Measurements from ENCODE around the gene OR4F16. TPM values are rescaled to one million over a fixed set of nuclear protein-coding genes. Genes with fewer than 3 reads are reported as not detected.

The OR4F16 gene
- total RNA-seq: 0.20 TPM in 2 replicates

GRCh38 chr1:686554-686953, at the start of gene OR4F16:
Gene OR4F16 (minus strand): TSS chr1:686654. CDS start chr1:686654, 0 bp downstream.

Other genes starting within 250 kb of the OR4F16 start
- gene OR4F29, start 235.0 kb downstream of the OR4F16 start, total RNA-seq: 0.20 TPM in 2 replicates
- 1.9 and 19.5 TPM in 2 replicates for gene SAMD11, start 237.3 kb upstream of the OR4F16 start, total RNA-seq

Data from smooth muscle cell of the pulmonary artery (primary cell).